MV-4-11 (cell line): ENCODE measurements around the gene GRIN2C.

Experiments used
- DNase-seq: peaks from one replicate; lab custom pipeline; 2025; lab: John Stamatoyannopoulos, UW

GRIN2C gene

DNA sequence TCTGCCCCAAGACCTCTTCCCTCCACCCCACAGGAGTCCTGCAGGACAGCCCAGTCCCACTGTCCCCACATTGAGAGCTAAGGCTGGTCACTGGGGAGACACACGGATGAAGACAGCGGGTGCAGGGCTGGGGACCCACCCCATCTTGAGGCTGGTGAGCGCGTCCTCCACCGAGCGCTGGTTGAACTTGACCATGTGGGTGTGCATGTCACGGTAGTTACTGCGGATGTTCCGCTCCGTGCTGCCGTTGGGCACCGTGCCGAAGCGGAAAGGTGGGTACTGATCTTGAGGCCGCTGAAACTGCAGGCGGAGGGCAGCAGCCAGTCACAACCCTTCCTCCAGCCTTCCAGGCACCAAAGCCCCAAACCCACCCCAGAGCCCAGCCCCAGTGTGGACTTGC lies 13.1 kb downstream of the GRIN2C start:
- no peak for DNase-seq

- DNase-seq, result no peak
These were observed 16.4 kb downstream of the GRIN2C start for GRCh38 chr17:74843352-74843627.

DNA sequence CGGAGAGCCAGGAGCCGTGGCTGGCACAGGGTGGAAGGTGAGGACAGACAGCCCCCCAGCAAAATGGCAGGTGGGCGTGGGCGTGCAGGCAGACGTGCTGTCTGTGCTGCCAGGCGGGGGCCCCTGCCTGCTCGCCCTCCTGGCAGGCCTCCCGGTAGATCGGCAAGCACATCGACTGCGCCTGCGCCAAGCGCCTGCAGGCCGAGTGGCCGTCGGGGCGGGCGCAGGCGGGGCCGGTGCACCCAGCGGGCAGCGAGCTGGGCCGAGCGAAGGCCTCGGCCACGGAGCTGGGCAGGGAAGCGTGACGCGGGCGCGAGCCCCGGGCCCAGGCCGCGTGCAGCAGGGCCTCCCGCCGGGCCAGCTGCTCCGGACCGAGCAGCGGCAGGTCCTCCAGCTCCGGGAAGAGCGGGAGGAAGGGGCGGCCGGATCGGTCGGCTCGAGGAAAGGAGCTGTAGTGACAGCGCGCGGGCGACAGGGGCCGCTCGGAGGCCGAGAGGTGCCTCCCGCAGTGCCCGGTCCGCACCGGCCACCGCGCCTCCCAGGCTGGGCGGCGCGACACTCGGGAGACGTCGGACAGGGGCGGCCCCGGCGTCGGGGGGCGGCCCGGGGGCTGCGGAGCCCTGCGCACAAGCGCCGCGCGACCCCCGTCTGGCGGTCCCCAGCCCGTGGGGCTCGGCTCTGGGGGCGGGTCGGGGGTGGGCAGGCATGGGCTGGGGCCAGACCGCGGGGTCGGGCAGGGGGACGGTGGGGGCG lies 16.9 kb downstream of the GRIN2C start:
- DNase-seq, result no peak

GRCh38 chr17:74842146-74842598 lies 17.5 kb downstream of the GRIN2C start:
- DNase-seq, result no peak

DNA sequence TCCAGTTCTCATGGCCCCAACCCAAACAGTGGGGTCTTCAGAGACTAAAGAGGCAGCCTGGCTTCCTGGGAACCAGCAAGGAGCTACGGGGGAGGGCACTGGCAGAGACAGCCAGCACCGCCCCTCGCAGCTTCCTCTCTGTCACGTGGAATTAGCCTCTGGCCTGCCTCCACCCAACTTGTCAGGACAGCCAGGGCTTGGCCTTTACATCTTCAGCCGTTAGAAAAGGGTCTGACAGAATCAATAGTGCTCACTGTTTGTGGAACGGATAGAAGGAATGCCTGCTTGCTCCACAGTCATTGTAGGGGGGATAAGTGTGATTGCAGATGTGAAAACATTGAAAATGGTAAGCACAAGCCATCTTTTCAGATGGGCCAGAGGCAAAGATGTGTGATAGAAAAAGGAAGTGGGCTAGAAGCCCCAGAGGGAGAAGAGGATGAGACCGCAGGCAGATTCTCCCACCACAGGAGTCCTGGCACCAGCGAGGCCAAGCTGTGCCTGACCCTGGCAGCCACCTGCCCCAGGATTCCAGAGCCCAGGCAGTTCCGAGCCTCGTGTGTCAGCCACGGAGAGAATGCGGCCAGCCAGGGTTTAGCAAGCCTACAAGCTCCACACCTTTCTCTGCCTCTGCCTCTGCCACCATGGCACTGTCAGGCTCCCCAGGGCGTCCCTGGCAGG lies 18.6 kb downstream of the GRIN2C start:
- DNase-seq, result peak; percentile 79

GRCh38 chr17:74839990-74840852 lies 19.5 kb downstream of the GRIN2C start:
- DNase-seq, result no peak

- DNase-seq, result no peak
These were observed 21.4 kb downstream of the GRIN2C start for GRCh38 chr17:74838274-74838673.

DNA sequence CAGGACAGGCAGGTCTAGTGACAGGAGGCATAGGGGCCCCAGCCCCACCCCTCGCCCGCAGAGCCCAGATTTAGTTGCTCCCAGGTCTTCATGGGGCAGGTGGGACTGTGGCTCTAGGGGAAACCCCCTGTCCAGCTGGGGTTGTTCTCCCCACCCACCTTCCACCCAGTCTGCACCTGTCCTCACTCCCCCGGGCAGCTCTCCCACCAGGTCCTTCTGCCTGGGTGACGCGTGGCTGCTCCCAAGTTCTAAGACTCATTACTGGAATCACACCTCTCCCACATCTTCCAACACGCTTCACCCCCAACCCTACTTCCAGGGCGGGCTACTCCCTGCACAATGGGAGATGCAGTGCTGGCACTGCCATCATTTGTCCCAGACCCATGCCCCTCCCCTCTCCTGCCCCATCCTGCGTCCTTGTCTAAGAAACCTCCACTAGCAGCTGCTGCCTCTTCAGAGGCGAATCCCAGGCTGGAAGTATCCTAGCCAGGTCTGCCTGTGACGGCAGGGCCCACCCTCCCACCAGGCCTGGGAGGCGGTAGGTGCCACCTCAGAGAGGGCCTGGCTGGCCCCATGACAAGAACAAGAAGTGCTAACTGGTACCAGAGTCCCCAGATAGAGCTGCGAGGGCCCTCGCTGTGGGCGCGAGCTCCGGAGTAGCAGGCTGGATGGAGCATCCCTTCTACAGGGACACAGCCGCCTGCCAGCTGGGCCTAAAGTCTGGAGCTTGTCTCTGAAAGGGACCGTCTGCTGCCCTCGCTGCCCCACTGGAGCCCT lies 22.8 kb downstream of the GRIN2C start:
- DNase-seq, result no peak

GRCh38 chr17:74836191-74836590 lies 23.5 kb downstream of the GRIN2C start:
- no peak for DNase-seq

GRCh38 chr17:74833501-74834377 lies 25.9 kb downstream of the GRIN2C start:
- peak; percentile 59 for DNase-seq

DNA sequence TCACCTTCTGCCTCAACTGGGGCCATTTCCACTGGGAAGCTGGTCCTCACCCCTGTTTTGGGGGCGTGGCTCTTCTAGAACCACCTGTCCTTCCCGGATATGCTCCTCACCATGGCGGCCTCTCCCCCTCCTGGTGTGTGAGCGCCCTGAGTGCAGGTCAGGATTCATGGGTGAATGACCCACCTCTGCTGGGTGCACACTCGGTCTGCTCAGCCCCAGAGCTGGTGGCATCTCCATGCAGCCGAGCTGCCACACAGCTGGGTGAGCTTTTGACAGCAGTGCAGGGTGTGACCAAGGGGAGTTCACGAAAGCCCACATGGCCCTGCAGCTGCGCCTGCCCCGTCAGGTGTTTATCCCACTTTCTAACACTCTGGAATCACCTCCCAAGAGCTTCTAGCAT lies 27.3 kb downstream of the GRIN2C start:
- DNase-seq, result no peak

GRCh38 chr17:74831444-74832146 lies 28.1 kb downstream of the GRIN2C start:
- no peak for DNase-seq

DNA sequence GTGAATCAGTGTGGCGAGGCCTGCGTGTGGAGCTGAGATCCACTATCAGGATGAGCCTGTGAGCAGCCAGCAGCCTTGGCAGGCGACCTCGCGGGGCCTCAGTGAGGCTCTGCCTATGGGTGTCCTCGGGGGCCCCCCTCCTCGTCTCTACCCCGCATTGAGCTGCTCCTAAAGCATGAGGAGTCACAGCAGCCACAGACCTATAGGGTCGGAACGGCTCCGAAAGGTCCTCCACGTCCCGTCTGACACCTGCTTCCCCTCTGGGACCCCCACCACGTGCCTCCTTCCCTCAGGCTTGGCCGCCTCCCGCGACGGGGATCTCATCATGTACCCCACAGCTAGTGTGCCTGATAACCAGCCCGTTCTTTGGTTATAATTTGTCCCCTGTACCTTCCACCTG lies 28.8 kb downstream of the GRIN2C start:
- DNase-seq, result no peak

GRCh38 chr17:74827800-74828199 lies 31.9 kb downstream of the GRIN2C start:
- no peak for DNase-seq

GRCh38 chr17:74825952-74826719 lies 33.5 kb downstream of the GRIN2C start:
- no peak for DNase-seq

DNA sequence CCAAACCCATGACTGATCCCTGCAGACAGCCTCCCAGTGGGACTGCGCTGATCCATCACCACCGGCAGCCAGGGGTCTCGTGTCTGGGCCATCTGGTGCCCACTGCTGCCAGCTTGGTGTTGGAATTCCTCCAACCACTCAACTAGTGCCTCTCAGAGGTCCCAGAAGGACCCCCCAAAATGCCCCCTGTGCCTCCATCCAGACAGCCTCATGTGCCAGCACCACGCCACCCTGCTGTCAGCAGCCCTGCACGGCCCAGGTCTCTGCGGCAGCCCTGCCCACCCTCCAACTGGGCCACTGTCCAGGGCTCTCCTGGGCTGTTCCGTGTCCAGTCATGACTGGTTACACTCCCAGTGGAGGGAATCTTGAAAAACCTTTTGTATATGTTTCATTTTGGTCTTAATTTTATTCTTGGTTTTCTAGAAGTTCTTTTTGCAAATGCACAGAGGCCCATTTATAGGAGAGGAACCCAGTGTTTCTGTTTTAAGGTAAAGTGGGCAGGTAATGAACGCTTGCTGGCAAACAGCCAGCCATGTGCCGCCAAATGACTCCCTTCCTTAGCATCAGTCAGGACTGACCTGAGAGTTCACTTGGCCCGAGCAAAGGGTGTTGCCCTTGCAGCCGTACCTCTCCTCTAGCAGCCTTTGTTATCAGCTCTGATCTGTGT lies 34.6 kb downstream of the GRIN2C start:
- DNase-seq, result no peak

DNA sequence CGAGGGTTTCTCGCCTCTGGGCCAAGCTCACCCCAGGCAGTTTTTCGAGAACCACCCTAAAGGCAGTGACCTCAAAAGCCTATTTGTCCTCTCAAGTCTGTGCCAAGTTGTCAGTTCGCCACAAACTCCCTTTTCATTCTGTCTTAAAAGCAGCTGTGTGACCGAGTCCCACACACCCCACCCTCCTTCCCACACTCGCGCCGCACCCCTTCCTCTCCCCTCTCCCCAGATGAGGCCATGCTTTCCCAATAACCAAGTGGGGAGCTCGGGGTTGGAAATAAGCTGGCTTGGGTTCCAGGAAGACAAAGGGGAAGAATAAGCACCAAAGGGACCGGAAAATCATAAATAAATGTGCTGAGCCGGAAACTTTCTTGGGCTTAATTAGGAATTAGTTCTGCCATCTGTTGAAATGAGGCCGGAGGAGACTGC lies 36.7 kb downstream of the GRIN2C start:
- no peak for DNase-seq

DNA sequence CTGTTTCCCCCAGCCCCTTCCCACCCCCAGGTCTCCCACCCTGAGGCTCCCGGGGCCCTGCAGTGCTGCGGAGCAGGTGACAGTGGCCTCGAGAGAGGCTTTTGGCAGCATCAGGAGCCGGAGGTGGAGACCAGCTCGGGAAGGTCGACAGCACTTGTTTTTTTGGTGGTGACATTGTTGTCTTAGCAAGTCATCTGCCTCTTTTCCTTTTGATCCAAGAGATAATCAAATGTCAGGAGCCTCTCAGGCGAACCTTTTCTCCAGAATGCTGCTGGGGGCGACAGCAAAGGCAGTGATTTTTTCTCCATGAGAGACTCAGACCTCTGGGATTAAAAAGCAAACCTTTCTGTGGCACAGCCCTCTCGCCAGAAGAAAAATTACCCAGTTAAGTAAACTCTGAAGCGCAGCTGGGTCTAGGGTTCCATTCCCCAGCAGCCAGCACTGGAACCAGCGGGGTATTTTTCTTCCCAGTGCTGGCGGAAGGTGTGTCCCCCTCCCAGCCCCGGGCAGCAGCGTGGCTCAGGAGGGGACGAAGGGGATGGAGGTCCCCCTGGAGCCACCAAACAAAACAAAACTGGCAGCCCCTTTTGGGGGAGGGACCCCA lies 37.2 kb downstream of the GRIN2C start:
- DNase-seq, result no peak
